T-helper 9 cell (primary cell): ENCODE data around the gene CAMK4.
"Not testable (repeated sequence)": the region's sequence is repeated elsewhere in the genome, so short reads cannot be mapped to it uniquely, and the experiment has no call there.

ENCODE experiments used
- DNase-seq: peaks from one replicate; pipeline ENCODE4 v3.0.0-alpha.2; 2020

The CAMK4 gene

DNA sequence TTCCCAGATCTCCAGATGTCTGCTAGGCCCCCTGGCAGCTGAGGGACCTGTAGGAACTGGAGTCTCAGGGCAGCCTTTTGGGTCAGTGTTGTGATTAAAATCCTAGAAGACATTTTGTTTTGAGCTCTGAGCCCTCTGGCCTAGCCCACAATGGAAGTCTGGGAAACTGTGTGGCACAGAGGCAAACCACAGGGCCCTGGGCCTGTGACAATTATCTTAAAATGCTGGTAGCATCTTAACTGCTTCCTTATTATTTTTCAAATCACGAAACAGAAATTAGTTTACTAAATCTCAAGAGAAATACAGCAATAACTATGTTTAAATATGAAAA, 162.6 kb downstream of the CAMK4 start:
- DNase-seq: no peak

DNA sequence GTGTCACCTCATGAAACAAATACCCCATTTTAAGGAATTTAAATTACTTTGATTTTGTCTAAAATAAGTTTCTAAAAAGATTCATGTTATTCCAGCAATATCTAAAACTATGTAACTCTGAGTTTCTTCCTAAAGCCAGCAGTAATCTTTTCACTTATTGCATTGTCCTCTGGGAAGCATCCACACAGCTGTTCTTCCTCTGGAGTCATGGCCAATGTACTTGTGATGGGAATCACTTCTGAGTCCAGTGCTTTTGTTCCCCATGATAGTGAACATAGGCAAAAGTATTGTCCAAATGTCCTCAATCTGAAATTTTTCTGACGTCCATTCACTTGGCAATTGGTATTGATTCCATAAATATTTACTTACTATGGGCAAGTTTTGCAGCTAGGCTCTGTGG, 163.2 kb downstream of the CAMK4 start:
- no peak for DNase-seq

DNA sequence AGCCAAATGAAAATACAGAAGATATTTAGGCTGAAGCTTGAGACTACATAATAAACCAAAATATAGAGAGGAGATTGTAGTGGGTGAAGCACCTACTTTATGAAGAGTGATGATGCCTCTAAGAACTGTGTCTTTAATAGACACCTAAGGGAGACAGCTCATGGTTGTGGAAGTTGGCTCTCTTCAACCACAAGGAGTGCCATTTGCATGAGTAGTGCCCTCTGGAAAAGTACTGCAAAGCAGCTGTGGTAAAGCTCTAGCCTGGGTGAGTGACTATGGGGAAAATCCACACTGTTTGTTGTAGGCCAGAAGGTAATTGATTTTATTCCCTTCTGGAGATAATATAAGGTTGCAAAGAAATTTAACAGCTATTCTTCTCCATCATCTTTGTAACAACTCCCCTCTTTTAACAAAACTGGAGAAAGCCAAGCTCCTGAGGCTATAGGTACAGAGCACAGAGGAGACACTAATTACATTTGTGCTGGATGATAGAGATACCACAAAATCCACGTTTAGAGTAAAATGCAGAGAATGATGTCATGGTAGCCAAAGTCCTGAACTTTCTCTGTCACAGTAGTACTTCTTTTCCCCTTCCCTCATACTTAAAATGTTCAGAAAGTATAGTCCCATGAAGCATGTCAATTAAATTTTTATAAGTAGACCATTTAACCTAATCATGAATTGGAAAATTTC, 165.4 kb downstream of the CAMK4 start:
- DNase-seq: no peak

DNA sequence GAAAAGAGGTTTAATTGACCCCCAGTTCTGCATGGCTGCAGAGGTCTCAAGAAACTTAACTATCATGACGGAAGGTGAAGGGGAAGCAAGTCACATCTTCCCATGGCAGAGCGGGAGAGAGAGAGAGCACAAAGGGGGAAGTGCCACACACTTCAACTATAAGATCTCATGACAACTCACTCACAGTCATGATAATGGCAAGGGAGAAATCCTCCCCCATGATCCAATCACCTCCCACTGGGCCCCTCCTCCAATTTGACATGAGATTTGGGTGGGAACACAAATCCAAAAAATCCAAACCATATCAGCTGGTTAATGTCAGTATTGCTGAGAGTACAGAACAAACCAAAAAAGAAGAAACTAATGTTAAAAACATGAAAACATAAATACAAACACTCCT, 168.0 kb downstream of the CAMK4 start:
- no peak for DNase-seq

DNA sequence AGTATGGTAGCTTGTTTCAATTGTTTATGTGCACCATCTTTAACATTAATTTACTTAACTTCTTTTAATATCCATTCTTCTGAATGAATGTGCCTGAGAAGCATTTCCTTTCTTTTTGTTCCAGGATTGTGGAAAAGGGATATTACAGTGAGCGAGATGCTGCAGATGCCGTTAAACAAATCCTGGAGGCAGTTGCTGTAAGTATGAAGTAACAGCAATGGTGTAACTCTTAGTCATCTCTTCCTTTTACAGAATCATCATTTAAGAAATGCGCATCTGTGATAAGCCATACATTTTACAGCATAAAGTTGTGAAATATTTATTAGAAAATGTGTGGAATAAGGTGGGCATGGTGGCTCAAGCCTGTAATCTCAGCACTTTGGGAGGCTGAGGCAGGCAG, 170.4 kb downstream of the CAMK4 start:
- no peak for DNase-seq

DNA sequence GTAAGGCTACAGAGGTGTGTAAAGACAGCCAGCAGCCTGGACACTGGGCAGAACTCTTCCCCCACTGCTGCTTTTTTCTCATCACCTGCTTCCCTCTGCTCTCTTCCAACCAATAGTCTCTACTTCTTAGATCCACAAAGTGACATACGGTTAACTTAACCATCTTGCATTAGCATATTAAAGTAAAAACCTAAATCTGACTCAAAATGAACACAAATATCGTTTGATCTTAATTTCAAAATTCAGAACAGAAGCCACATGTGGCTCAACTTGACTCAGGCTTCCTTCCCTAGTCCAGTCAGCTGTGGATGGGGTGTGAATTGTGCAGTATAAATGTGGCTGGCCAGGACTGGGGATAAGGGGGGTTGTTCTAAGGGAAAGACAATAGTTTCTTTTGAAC, 173.8 kb downstream of the CAMK4 start:
- no peak for DNase-seq

DNA sequence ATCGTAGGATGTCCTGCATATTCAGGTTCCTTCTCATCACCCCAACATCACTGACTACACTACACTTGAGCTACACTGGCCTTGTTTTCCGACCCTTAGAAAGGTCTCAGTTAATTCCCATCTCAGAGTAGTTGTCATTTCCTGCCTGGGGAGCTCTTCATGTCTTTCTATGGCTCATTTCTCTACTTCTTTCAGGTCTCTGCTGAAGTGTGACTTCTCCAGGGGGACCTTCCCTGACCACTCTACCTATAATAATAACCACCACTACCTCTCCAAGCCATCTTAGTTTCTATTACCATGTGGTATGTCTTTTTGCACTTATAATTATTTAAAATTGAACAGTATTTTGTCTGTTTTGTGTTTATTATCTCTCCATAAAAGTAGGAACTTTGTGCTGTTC, 174.9 kb downstream of the CAMK4 start:
- DNase-seq: no peak

DNA sequence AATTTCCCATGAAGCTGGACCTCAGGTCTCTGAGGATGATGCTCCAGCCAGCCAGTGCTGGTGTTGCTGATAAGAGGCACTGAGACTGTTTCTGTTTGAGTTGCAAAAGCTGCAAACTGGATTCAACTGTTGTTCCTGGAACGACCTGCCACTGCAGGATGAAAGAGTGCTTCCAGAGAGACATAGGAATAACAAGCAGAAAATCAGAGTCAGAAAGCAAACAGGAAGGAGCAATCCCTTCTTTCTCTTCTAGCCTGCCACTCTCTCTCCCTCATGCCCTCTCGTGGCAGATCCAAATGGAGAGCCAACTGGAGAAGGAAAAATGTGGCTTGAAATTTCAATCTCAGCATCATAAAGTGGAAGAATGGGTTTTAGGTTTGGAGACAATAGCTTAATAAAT, 177.7 kb downstream of the CAMK4 start:
- no peak for DNase-seq

DNA sequence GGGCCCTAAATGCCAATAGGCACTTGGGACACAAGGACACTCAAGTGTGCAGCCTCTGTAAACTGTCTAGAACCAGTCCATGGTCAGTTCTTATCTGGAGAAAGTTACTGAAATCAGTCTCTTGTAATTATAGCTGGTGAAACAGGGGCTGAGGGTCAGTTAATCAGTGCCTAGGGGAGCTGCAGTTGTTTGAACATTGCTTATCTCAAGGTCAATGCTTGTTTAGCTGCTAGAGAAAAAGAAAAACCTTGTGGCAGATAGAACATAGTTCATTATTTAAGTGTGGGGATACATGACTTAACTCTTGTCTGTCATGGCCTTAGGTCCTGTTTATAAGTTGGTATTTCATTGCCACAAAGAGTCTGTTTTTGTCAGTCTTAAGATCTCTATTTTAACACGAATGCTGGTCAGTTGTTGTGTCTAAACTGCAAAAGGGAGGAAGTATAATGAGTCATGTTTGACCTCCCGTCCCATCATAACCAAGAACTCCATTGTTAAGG, 180.1 kb downstream of the CAMK4 start:
- no peak for DNase-seq

DNA sequence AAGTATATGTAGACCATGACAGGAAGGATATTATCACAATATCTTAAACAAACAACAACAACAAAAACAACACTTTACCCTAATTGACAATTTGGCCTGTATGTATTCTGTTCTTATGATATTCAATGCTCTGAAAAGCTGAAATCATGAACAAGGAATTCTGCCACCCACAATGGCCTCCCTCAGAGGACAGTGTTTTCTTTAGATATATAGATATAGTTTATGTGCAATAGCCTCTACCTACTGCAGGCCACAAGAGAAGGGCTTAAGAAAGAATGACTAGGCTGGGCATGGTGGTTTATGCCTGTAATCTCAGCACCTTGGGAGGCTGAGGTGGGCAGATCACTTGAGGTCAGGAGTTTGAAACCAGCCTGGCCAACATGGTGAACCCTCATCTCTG, 183.4 kb downstream of the CAMK4 start:
- DNase-seq: no peak

DNA sequence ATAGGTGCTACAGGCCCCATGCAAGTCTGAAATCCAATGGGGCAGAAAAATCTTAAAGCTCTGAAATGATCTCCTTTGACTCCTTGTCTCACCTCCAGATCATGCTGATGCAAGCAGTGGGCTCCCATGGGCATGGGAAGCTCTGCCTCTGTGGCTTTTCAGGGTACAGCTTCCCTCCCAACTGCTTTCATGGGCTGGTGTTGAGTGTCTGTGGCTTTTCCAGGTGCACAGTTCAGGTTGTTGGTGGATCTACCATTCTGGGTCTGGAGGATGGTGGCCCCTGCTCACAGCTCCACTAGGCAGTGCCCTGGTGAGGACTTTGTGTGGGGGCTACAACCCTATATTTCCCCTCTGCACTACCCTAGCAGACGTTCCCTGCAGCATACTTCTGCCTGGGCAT, 184.6 kb downstream of the CAMK4 start:
- no peak for DNase-seq

DNA sequence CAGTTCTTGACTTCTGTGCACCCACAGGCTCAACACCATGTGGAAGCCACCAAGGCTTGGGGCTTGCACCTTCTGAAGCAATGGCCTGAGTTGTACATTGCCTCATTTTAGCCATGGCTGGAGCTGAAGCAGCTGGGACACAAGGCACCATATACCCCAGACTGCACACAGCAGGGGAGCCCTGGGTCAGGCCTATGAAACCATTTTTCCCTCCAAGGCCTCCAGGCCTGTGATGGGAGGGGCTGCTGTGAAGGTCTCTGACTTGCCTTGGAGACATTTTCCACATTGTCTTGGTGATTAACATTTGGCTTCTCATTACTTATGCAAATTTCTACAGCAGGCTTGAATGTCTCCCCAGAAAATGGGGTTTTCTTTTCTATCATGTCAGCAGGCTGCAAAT, 185.1 kb downstream of the CAMK4 start:
- not testable (repeated sequence) for DNase-seq

DNA sequence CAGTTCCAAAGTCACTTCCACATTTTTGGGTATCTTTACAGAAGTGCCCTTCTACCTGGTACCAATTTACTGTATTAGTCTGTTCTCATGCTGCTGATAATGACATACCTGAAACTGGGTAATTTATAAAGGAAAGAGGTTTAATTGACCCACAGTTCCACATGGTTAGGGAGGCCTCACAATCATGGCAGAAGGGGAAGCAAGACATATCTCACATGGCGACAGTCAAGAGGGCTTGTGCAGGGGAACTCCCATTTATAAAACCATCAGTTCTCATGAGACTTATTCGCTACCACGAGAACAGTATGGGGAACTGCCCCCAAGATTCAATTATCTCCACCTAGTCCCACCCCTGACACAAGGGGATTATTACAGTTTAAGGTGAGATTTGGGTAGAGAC, 185.9 kb downstream of the CAMK4 start:
- not testable (repeated sequence) for DNase-seq

DNA sequence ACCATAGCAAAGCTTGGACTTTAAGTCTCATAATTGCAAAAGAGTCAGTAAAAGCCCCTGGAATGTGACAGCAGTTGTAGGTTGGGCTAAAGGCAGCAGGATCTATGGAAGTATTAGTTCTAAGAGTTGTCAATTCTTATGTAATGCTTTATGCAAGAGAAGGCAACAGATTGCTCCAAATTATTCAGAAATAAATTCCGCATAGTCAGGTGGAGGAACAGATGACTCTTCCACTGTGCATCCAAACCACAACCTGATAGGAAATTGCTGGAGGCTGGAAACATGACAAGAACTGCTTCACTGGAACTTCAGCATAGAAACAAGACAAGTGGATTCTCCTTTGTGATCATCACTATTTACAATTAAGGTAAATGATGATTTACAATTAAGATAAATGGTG, 187.1 kb downstream of the CAMK4 start:
- DNase-seq: no peak

DNA sequence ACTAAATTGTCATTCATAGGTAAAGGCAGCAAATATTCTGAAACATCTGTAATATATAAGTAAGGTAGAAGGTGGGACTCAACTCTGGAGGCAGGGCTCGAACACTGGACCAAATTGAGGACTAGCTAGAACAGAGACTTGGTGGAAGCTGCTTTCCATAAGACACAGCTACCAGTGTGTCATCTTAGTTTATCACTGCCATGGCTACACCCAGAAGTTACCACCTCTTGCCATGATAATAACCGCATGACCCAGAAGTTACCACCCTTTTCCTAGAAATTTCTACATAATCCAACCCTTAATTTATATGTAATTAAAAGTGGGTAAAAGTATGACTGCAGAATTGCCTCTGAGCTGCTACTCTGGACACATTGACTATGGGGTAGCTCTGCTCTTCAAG, 188.4 kb downstream of the CAMK4 start:
- DNase-seq: no peak

DNA sequence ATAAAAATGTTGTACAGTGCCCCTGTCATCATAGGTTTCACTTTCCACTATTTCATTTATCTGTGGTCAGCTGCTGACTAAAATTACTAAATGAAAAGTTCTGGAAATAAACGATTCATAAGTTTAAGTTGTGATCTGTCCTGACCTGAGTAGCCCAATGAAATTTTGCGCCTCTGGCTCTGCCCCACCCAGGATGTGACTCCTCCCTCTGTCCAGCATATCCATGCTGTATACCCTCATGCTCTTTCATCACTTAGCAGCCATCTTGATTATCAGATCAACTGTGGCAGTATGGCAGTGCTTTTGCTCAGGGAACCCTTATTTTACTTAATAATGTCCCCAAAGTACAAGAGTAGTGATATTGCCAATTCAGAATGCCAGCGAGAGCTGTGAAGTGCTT, 190.9 kb downstream of the CAMK4 start:
- no peak for DNase-seq

DNA sequence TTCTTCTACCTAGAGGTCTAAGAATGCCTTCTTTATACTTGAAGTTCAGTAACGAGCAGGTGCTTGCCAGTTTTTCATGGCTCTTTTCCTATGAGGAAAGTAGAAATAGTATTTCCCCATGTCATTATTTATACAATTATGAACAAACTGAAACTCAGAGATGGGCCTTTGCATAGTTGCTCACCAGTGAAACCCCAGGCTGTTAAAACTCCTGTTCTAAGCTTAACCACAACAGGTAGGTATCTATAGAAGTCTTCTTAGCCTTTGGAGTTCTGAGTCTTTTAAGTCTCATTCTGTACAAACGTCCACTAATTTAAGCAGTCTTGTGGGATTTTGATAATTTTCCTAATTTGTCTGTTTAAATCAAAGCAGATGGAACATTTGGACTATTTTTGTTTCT, 198.1 kb downstream of the CAMK4 start:
- no peak for DNase-seq

DNA sequence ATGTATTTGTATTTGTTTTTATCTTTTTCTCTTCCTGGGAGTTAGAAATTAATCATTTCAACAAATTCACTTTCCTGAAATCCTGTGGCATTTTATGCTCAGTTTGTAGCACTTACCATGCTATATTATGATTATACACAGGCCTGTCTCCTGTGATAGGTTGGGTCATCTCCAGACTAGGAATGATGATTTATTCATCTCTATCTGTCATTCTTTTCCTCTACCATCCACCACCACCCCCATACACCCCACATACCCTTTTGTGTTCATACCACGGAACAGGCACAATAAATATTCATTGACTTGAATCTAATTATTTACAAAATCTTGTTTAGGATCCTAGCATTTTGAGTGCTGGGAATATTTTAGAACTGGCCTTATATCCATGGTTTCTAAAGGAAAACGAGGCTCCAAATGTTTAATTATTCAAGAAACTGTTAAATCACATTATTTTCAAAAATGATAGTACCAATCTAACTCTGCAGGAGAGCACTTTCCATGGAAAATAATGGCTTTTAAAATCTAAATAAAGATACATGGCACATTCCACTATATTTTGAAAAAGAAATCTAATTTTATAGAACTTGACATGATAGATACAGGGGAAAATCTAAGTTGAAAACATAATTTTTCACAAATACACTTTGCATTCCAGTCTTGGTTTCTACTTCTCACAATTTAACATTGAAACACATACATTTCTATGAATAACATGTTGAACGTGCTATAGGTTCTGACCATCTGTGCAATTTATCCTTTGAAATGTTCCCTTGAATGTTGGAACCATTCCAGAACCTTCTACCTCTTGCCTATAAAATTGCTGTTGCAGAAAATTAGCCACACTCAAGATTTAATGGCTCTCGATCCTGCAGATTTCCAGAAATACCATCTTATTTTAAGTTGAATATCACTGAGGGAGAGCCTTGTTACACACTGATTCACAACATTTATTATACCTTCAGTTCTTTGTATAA, 198.8 kb downstream of the CAMK4 start:
- no peak for DNase-seq

DNA sequence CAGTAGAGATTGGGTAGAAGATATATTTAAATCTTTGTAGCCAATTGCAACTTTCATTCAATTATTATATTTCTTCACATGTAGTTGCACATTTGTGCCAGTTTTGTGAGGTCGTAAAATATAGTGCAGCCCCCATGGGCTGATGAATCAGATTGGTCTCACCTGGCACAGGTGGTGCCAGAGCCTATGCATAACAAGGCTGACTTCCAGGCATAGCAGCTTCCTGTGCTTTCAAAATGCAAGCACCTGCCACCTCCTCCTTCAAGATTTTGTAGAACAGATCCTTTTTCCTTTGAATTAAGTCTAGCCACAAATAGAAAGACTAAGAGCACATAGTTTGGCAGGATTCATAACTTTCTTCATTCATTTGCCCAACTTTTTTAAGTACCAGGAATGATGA, 201.0 kb downstream of the CAMK4 start:
- DNase-seq: no peak

DNA sequence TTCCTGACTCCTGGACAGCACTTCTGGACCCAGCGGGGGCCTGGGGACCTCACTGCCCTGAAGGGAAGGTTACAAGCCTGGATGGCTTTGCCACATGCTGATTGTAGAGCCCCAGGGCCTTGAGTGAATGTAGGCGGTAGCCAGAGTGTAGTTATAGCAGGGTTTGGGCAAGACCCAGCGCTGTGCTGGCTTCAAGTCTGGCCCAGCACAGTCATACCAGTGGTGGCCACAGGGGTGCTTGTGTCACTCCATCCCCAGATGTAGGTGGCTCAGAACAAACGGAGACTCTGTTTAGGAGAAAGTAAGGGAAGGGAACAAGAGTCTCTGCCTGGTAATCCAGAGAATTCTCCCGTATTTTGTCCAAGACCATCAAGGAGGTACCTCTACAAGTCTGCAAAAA, 203.6 kb downstream of the CAMK4 start:
- no peak for DNase-seq

DNA sequence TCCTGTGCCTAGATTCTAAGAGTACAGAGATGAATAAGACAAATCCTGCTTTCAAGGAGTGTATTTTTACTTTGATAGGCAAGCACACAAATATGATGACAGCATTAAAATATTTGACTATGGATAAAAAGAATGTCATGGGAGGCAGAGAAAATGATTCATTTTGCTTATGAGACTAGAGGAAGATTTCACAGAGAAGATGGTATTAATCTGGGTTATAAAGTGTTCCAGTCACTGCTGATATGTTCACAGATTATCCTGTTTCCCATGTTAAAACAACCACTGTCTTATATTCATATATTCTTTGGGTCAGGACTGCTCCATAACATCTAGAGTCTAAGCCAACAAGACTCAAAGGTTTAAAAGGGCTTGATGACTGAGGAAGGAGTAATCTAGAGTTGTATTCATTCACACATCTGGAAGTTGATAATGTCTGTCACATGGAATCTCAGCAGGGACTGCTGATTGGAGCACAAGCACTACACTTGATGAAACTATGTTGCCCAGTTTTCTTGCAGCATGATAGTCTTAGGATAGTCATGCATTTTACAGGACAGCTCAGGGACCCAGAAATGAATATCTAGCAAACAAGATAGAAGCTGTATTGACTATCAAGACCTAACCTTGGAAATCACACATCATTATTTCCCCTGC, 208.8 kb downstream of the CAMK4 start:
- no peak for DNase-seq

DNA sequence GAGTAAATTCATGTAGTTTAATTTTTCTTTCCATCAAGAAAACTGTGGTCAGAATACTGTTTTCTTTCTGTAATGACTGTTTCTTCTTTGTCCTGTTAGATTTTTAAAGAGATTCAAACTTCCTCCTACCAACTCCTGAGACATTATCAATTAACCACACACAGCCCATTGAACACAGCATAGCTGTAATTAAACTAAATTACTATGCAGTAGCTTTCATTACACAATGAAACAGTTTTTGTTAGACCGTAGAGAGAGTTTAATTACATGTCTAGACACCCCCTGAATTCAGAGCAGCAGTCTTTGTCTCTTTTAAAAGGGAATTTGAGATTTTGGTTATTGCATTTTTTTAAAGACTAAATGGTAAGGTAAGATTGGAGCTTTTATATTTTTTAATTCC, 210.6 kb downstream of the CAMK4 start:
- DNase-seq: no peak

DNA sequence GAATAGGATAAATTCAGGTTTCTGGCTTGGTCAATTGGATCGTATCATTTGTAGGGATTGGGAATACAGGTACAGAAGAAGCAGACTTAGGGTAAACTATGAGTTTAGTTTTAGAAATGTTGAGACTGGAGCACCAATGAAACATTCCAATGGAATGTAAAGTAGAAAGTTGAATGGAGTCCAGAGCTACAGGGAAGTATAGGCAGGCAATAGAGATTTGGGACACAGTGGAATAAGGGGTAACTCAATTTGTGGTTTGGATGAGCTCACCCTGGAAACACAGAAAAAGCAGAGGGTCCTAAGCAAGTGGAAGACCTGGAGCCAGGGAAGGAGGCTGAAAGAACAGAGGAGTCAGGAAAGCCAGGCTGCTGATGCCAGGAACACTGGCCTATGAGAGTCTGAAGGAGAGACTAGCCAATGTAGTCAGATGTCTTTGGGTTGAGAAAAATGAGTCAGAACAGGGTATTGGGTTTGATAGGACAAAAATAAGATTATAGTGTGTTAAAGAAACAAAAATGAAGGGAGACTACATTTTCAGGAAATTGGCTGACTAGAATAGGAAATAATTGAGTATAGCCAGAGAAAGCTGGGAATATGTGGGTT, 215.4 kb downstream of the CAMK4 start:
- DNase-seq: no peak
